Muscle of back (tissue), 11 donors: ENCODE results near the gene DDI2. TPM values are rescaled to one million over a fixed set of nuclear protein-coding genes. Genes with fewer than 3 reads are reported as not detected.
A peak's percentile ranks its signal among the peaks of the same experiment; 100 is the strongest.

Experiments used
- DNase-seq, 3 donors: peaks; one replicate each; pipeline versions ENCODE4 v3.0.0 to v3.0.0-alpha.2; 2013
- polyA plus RNA-seq, 10 donors: library from polyadenylated mRNA; unstranded; fragments of 120-200 nt; gene quantifications; one replicate each; pipeline ENCODE4 v1.2.1, GENCODE V29; 2013; ENCODE audit not compliant: insufficient read length in 10 of 10

The DDI2 gene
- polyA plus RNA-seq, 10 donors, result 12.5 to 25.8 (median 18.9) TPM

DNA sequence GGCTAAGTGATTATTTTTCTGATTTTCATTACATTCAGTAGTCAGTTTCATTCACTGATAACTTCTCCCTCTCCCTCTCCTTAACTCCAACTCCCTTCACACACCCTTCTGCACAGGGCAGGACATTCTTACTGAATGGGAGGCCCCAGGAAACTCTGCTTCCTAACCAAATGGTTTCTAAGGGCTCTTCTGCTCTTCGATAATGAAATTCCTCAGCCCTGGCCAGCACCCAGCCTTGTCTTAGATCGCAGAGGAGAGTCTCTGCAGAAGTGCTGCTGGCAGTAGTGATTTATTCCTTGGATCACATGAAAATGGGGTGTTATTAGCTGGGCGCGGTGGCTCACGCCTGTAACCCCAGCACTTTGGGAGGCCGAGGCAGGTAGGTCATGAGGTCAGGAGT is 83.2 kb downstream of the DDI2 start:
- no peak for DNase-seq

DNA sequence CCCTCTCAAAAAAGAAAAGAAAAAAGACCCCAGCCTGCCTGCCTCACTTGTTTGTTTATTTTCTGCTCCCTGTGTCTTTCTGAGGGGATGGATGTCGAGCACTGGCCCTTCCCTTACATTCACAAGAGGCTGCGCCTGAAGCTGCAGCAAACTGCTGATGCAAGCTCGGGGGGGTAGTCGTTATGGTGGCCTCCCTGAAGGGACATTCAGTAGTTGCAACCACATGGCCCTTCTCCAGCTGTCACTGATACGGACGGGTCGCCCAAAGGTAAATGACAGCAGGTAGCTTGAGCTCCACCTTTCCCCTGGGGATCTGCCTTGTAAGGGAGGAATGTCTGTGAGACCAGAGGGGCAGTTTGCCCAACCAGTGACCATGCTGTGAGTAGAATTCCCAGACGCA is 84.5 kb downstream of the DDI2 start:
- DNase-seq, result no peak

DNA sequence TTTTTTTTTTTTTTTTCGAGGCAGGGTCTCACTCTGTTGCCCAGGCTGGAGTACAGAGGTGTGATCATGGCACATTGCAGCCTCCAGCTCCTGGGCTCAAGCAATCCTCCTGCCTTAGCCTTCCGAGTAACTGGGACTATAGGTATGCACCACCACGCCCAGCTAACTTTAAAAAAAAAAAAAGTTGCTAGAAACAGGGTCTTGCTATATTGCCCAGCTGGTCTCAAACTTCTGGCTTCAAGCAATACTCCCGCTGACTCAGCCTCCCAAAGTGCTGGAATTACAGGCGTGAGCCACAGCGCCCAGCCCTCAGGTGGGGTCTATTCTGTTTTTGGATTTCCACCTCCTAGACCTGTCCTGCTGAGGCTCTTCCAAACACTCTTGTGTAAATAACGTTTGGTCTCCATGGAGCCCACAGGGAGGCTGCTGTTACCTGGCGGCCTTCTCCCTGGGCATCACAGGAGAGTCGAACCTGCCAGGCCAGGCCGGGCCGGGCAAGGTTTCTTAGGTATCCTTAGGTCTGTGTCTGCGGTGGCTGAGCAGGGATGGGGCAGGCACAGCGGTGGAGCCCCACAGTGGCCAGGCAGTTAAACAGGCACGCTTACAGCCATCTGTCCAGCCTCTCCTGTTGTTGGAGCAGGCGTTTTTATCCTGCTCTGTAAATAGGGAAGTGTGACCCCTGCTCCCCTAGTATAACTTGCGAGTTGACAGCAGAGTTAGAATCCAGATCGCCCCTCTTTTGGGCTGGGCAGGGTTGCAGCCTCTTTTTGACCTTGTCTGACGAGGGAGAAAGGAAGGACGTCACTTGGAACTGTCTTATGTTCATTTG is 85.7 kb downstream of the DDI2 start:
- no peak for DNase-seq

DNA sequence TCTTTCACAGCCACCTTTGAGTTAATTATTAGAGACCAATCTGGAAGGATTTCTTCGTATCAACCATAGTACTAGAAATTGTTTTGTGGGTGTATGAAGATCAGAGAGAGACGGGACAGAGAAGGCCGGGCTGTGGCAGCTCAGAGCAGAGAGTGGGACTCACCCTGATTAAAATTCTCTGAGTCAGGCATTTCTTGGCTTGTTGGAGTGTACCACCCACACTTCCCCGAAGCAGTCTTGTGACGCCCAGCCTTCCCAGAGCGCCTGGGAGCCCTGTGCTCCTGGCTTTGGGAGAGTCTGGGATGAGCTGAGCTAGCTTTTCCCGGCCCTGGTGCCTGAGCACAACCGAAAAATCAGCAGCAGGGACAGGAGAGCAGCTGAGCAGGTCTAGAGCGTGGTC is 86.3 kb downstream of the DDI2 start:
- DNase-seq, result peak; percentile 71 to 77 (median 73)

DNA sequence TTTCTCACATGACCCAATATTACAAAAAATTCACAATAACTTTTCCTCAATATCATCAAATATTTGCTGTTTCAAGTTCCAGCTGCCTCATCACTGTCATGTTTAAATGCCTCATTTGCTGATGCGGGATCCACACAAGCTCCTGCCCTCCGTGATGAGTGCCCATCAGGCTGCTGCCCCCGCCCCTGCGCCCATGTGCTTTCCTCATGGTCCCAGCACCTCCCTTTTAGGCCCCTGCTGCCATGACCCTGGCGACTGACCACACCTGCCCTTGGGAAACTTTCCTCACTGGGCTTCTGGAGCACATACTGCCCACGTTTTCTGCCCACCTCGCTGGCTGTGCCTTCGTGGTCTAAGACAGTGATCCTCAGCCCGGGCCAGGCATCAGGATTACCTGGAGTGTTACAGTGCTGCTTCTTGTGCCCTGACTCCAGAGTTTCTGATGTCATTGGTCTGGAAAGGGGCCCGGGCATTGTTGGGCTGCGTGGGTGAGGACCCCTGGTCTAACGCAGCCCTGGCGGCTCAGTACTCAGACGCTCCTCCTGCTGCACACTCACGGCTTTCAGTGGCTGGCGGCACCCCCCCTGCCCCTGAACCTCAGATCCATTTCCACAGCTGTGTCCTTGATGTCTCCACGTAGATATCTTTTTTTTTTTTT is 87.4 kb downstream of the DDI2 start:
- DNase-seq, result no peak

DNA sequence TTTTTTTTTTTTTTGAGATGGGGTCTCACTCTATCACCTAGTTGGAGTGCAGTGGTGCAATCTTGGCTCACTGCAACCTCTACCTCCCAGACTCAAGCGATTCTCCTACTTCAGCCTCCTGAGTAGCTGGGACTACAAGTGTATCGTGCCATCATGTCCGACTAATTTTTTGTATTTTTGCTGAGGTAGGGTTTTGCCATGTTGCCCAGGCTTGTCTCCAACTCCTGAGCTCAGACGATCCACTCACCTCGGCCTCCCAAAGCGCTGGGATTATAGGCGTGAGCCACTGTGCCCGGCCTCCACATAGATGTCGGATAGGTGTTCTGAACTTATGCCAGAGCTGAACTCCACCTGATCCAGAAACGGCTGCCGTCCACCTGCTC is 87.9 kb downstream of the DDI2 start:
- DNase-seq, result no peak

DNA sequence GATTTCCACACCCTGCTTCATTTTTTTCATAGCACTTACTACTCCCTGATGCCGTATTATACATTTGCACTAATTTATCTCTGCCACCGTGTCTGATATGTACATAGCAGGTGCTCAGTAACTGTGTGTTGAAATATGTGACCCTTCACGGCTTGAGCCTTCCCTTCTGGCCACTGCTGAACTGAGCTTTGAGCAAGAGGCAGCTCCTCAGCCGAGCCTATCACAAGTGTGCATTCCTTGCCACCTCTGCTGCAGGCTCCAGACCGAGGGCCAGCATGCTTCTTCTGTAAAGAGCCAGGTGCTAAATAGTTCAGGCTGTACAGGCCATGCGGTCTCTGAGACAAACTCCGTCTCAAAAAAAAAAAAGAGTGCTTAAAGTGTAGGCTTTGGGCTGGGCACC is 89.5 kb downstream of the DDI2 start:
- no peak for DNase-seq

DNA sequence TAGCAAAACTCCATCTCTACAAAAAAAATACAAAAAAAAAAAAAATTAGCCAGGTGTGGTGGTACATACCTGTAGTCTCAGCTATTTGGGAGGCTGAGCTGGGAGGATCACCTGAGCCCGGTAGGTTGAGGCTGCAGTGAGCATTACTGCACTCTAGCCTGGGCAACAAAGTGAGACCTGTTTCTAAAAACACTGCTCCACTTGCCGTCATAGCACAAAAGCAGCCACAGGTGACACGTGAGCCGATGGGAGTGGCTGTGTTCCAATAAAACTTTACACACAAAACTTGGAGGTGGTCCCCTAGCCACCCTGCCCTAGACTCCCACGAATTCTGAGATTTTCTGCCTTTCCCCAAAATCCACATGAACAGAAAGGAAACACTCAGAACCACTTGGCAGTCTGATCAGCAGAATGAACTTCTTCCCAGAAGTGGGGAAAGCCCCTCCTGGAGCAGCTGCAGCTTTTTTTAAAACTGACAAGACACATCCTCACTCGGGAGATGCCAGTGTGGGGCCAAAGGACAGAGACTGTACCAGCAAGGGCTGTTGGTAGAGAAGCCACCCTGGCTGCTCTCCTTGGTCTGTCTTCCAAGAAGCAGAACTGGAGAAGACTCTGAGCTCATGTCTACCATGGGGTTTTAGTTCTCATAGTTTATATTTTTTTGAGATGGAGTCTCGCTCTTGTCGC is 90.1 kb downstream of the DDI2 start:
- DNase-seq, result no peak

DNA sequence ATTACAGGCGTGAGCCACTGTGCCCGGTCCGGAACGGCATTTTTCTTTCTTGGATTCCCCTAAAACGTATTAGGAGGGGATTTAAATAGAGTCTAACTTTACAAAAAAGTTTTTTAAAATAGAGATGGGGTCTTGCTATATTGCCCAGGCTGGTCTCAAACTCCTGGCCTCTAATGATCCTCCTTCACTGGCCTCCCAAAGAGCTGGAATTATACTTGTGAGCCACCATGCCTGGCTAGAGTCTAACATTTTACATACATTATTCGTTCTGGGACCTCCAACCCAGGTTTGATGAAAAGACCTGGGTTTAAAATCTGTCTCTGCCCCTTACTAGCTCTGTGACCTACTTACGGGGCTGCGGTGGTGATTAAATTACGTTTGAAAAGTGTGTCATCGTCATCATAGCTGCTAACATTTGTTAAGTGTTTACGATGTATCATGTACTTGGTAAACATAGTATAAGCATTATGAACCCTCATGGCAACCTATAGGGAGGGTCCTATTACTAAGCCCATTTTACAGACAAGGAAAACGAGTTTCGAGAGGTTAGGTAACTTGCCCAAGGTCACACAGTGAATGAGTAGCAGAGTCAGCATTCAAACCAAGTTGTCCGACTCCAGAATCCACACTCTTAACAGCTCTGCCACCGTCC is 91.4 kb downstream of the DDI2 start:
- DNase-seq, result no peak

DNA sequence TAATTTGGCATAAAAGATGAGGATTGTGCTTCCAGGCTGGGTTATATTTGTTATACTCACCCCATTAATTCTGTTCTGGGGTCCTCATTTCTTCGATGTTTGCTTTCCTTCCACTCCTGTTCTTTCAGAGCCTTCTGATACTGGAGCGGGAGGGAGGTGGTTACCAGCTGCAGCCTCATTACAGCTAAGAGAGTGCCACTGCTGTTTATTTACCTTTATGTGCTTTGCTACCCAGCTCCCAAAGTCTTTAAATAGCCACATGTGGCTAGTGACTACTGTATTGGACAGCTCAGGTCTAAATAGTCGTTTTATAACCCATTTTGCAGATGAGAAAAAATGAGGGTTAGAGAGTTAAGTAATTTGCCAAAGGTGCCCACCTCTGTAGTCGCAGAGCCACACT is 92.0 kb downstream of the DDI2 start:
- no peak for DNase-seq

DNA sequence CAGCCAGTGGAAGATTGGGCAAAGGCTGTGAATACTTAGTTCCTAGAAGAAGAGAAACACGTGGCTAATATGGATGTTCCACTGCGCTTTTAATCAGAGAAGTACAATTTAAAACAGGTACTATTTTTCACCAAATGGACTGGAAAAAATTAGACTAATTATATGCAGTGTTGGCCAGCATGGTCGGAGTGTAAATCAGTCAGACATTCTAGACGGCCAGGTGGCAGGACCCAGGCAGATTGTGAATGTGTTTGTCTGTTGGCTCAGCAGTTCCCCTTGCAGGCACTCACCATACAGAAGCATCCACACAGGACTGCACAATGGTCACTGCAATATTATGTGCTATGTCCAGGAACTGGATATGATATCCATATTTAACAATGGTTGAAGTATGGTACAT is 94.9 kb downstream of the DDI2 start:
- no peak for DNase-seq

DNA sequence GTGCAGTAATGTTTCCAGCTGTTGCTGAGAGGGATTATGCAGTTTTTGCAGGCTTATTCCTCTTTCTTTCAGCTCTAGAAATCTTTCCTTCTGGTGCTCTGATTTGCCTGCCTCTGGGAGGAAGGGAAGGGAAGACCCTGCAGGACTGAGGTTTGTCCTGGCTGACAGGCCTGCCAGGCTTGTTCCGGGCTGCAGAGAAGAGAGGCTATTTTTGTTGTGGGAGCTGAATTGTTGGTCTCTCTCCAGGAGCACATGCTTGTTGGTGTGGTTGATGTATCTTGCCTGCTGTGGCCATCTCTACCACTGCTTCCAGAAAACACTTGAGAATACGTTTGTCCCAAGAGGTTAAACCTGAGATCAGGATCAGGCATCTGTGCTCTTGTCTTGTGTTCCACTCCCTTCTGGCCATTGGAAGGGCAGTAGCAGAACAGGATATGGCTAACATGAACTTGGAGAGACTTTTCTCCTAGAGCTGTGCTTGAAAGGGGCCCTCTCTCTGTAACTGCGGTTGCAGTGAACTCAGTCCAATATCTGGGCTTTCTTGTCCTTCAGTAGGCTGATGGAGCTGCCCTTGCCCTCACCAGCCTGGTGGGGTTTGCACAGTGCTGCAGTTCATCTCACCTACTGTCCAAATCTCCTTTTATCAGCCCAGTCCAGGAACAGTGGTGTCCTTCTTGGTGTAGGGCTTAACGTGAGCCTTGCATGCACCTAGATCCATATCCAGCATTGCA is 97.3 kb downstream of the DDI2 start:
- peak; percentile 59 to 72 (median 70) for DNase-seq

DNA sequence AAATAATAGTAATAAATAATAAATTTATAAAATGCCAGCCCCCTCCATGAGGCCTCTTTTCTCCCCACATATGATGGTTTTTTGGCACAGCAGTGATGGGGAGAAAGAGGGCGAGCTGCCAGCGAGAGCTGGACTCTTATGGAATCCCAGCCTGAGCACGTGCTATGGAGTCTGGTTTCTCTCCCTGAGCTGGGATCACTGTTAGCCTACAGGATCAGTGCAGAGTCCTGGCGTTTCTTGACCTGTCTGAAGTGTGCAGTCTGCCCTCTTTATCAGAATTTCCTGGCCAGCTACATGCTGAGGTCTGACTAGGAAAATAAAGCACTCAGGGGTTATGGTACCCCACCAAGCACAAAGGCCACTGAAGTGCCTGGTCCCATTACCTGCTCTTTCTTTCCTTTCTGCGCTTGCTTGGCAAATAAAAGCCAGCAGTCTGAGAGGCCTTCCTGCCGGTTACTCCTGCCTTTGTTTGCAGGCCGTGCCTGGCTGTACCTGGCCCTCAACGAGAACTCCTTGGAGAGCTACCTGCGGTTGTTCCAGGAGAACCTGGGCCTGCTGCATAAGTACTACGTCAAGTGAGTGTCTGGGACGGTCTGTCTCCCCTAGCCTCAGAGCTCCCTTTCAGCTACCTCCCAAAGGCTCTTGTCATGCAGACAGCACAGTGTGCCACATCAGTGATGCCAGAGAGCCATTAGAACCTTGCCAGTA is 100.3 kb downstream of the DDI2 start:
- DNase-seq, result no peak

DNA sequence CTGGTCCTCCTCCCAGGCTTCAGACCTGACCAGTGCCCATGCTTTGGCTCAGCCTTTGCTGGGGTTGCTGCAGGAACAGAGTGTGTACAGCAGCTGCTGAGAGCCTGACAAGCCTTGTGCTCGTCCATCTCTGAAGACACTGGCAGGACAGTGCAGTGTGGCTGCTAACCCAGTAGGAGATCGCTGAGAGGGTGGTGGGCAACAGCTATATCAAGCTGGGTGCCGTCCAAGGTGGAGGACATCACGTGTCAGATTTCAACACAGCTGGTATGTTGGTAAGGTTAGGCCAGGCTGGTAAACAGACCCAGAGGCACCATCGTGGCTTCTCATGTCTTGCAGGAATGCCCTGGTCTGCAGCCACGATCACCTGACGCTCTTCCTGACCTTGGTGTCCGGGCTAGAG is 100.9 kb downstream of the DDI2 start:
- peak in 1 of 3 donors; percentile 50 for DNase-seq

Other genes starting within 250 kb of the DDI2 start
- 10 to 100 TPM; 19.6 to 30.9 (median 26.7) TPM for gene EFHD2, start 207.6 kb upstream of the DDI2 start, polyA plus RNA-seq
- gene CTRC, start 179.0 kb upstream of the DDI2 start, polyA plus RNA-seq, result 1 to 10 TPM in 1 of 10 donors, under 1 TPM in 9; 0.13 to 1.4 (median 0.60) TPM
- gene CELA2A, start 160.7 kb upstream of the DDI2 start, polyA plus RNA-seq, result under 1 TPM in 6 of 10 donors, not detected in 4; 0.20 to 0.80 (median 0.49) TPM
- gene CELA2B, start 141.4 kb upstream of the DDI2 start, polyA plus RNA-seq, result 1 to 10 TPM; 1.3 to 5.5 (median 3.1) TPM
- 10 to 100 TPM; 12.6 to 21.4 (median 15.3) TPM for gene CASP9, start 93.2 kb upstream of the DDI2 start, polyA plus RNA-seq
- gene DNAJC16, start 90.6 kb upstream of the DDI2 start, polyA plus RNA-seq, result 10 to 100 TPM; 11.7 to 19.7 (median 15.4) TPM
- 1 to 10 TPM; 1.3 to 3.7 (median 2.7) TPM for gene AGMAT, start 32.4 kb upstream of the DDI2 start, polyA plus RNA-seq
- 10 to 100 TPM; 41.2 to 53.9 (median 46.7) TPM for gene PLEKHM2, start 66.9 kb downstream of the DDI2 start, polyA plus RNA-seq
- 1 to 10 TPM; 2.1 to 7.1 (median 4.6) TPM for gene SLC25A34, start 118.8 kb downstream of the DDI2 start, polyA plus RNA-seq
- gene TMEM82, start 125.0 kb downstream of the DDI2 start, polyA plus RNA-seq, result not detected
- gene FBLIM1, start 141.3 kb downstream of the DDI2 start, polyA plus RNA-seq, result 10 to 100 TPM; 18.3 to 38.6 (median 27.5) TPM
- gene UQCRHL, start 190.2 kb downstream of the DDI2 start, polyA plus RNA-seq, result 1 to 10 TPM in 5 of 10 donors, under 1 TPM in 5; 0.67 to 2.2 (median 0.95) TPM
- 10 to 100 TPM; 28.0 to 40.5 (median 34.9) TPM for gene SPEN, start 230.2 kb downstream of the DDI2 start, polyA plus RNA-seq